ENCODE data around the gene PDZD8. TPM values are rescaled to one million over a fixed set of nuclear protein-coding genes. Genes with fewer than 3 reads are reported as not detected.

The PDZD8 gene
- total RNA-seq, 1 donor from 2014 or later, result 21.0 TPM

DNA sequence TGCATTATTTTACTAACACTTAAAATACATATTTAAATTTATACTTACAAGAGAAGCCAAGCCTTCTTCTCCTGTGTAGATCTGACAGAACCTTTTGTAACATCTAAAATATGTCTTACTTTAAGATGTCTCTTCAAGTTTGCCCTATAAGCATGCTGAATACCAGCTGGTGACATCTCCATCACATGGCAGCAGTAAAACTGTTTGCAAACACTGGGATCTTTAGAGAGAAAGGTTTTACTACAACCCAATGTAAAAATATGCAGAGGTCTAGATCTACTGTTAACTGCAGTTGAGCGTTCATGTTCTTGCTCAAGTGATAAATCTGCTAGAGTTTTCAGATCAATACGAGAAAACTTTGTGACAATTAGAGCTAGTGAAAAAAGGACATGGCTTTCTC is 23.2 kb downstream of the PDZD8 start:
- Histone ChIP-seq H3K4me3 (no peak overlapping the region), H3K27ac (no peak overlapping the region), H3K36me3 (no peaks in the 10 kb centered on the region), H3K4me1 (no peaks in the 10 kb centered on the region), H3K27me3 (no peaks in the 10 kb centered on the region), H3K9me3 (no peaks in the 10 kb centered on the region)
- no peak for DNase-seq (ENCODE audit: low spot score in 2 of 2)
- intact Hi-C loops (cut with DNase I), result no loop called here
- TF ChIP-seq, protein P1, sequence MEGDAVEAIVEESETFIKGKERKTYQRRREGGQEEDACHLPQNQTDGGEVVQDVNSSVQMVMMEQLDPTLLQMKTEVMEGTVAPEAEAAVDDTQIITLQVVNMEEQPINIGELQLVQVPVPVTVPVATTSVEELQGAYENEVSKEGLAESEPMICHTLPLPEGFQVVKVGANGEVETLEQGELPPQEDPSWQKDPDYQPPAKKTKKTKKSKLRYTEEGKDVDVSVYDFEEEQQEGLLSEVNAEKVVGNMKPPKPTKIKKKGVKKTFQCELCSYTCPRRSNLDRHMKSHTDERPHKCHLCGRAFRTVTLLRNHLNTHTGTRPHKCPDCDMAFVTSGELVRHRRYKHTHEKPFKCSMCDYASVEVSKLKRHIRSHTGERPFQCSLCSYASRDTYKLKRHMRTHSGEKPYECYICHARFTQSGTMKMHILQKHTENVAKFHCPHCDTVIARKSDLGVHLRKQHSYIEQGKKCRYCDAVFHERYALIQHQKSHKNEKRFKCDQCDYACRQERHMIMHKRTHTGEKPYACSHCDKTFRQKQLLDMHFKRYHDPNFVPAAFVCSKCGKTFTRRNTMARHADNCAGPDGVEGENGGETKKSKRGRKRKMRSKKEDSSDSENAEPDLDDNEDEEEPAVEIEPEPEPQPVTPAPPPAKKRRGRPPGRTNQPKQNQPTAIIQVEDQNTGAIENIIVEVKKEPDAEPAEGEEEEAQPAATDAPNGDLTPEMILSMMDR (IDR thresholded peaks at IDR 0.05), result no peak

DNA sequence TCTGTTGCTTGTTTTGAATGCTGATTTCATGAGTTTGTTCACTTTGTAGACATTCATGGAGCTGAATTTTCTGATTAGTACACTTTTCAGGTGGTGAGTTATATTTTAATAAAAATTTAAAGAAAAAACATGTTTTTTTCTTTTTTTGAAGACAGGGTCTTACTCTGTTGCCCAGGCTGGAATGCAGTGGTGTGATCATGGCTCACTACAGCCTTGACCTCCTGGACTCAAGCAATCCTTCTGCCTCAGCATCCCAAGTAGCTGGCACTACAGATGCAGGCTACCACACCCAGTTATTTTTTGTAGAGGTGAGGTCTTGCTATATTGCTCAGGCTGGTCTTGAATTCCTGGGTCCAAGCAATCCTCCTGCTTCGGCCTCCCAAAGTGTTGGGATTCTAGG is 23.7 kb downstream of the PDZD8 start:
- H3K36me3 ChIP-seq, result no peaks in the 10 kb centered on the region
- no peak overlapping the region for H3K27ac ChIP-seq
- no peak overlapping the region for H3K4me3 ChIP-seq
- intact Hi-C loops (cut with DNase I), result no loop called here
- TF ChIP-seq, protein P1 (IDR thresholded peaks at IDR 0.05), result no peak
- no peaks in the 10 kb centered on the region for H3K9me3 ChIP-seq
- no peak for DNase-seq (ENCODE audit: low spot score in 2 of 2)
- no peaks in the 10 kb centered on the region for H3K4me1 ChIP-seq
- H3K27me3 ChIP-seq, result no peaks in the 10 kb centered on the region

DNA sequence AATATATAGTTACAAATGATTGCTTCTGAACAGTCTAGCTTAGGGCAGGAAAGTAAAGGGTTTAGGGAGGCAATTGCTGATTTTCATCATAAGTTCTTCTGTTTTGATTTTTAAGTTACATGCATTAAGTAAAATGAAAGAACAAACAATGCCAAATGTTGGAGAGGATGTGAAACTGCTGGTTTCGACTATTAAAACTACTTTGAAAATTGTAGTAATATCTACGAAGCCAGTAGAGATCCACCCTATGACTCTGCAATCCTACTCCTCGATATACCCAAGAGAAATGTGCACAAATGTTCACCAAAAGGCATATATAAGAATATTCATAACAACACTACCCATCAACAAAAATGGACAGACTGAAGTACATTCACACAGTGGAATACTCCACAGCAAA is 24.3 kb downstream of the PDZD8 start:
- no peaks in the 10 kb centered on the region for H3K36me3 ChIP-seq
- no peak for DNase-seq (ENCODE audit: low spot score in 2 of 2)
- TF ChIP-seq, protein P1 (IDR thresholded peaks at IDR 0.05), result no peak
- intact Hi-C loops (cut with DNase I), result no loop called here
- no peak overlapping the region for H3K4me3 ChIP-seq
- H3K27ac ChIP-seq, result no peak overlapping the region
- no peaks in the 10 kb centered on the region for H3K27me3 ChIP-seq
- H3K9me3 ChIP-seq, result no peaks in the 10 kb centered on the region
- H3K4me1 ChIP-seq, result no peaks in the 10 kb centered on the region

GRCh38 chr10:117348236-117348635 is 27.0 kb downstream of the PDZD8 start:
- Histone ChIP-seq H3K27ac (no peak overlapping the region), H3K27me3 (no peaks in the 10 kb centered on the region), H3K4me3 (no peak overlapping the region), H3K36me3 (no peaks in the 10 kb centered on the region), H3K9me3 (no peaks in the 10 kb centered on the region), H3K4me1 (no peaks in the 10 kb centered on the region)
- TF ChIP-seq, protein P1 (IDR thresholded peaks at IDR 0.05), result no peak
- intact Hi-C loops (cut with DNase I), result no loop called here
- no peak for DNase-seq (ENCODE audit: low spot score in 2 of 2)

- intact Hi-C loops (cut with DNase I), result no loop called here
- no peak overlapping the region for H3K27ac ChIP-seq
- TF ChIP-seq, protein P1 (IDR thresholded peaks at IDR 0.05), result no peak
- DNase-seq (ENCODE audit: low spot score in 2 of 2), result no peak
- no peaks in the 10 kb centered on the region for H3K9me3 ChIP-seq
- no peaks in the 10 kb centered on the region for H3K27me3 ChIP-seq
- H3K4me3 ChIP-seq, result no peak overlapping the region
- H3K36me3 ChIP-seq, result no peaks in the 10 kb centered on the region
- no peaks in the 10 kb centered on the region for H3K4me1 ChIP-seq
These were observed 28.7 kb downstream of the PDZD8 start for GRCh38 chr10:117346574-117346973.

DNA sequence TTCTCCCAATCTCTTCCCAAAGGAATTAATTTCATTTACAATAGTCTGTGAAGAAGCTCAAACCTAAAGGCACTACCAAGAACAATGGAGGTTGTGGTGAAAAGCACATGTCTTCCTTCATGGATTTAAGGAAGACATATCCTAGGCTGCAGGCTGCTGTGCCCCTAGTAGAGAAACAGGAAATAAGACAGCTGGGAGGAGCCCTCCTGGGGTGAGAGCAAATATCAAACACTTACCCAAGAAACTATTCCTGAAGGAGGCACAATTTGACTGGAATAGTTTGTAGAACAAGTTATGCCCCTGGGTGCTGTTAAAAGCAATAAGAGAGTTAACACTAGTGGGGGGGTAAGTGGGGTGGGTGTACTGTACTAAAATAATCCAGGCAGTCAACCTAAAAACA is 30.1 kb downstream of the PDZD8 start:
- intact Hi-C loops (cut with DNase I), result no loop called here
- no peak overlapping the region for H3K4me3 ChIP-seq
- no peaks in the 10 kb centered on the region for H3K27me3 ChIP-seq
- DNase-seq (ENCODE audit: low spot score in 2 of 2), result no peak
- H3K27ac ChIP-seq, result no peak overlapping the region
- no peaks in the 10 kb centered on the region for H3K4me1 ChIP-seq
- TF ChIP-seq, protein P1 (IDR thresholded peaks at IDR 0.05), result no peak
- no peaks in the 10 kb centered on the region for H3K9me3 ChIP-seq
- H3K36me3 ChIP-seq, result no peaks in the 10 kb centered on the region

Measured in ascending aorta (tissue), 2 donors.